GM23248 (cell line): ENCODE measurements around the gene CEP126. TPM values are rescaled to one million over a fixed set of nuclear protein-coding genes. Genes with fewer than 3 reads are reported as not detected.

Experiments used
- DNase-seq: peaks from one replicate; pipeline ENCODE4 v3.0.0-alpha.2; 2015
- H2AFZ ChIP-seq: fragments of 200-600 bp; sonication (generic); 2 replicates; pipeline ENCODE4 v1.6.1; 2016; ENCODE audit warnings: antibody characterized with exemption
- H3F3A ChIP-seq: fragments of 200-600 bp; sonication (generic); 2 replicates; pipeline ENCODE4 v1.6.1; 2016; ENCODE audit warnings: mild to moderate bottlenecking, antibody characterized with exemption, mixed run types; ENCODE audit not compliant: insufficient read depth
- H3K27ac ChIP-seq: fragments of 200-600 bp; sonication (generic); 2 replicates; pipeline ENCODE4 v1.5.1; 2016; ENCODE audit warnings: mild to moderate bottlenecking
- H3K27me3 ChIP-seq: fragments of 200-600 bp; sonication (generic); replicated peaks from 2 replicates; pipeline ENCODE4 v1.6.1; 2016; ENCODE audit warnings: mild to moderate bottlenecking; ENCODE audit not compliant: insufficient read depth
- H3K36me3 ChIP-seq: fragments of 200-600 bp; sonication (generic); 2 replicates; pipeline ENCODE4 v1.6.1; 2016; ENCODE audit warnings: low read depth, mild to moderate bottlenecking
- H3K4me1 ChIP-seq: fragments of 200-600 bp; sonication (generic); 2 replicates; pipeline ENCODE4 v1.6.1; 2016; ENCODE audit warnings: mild to moderate bottlenecking; ENCODE audit not compliant: insufficient read depth
- H3K4me2 ChIP-seq: fragments of 200-600 bp; sonication (generic); one replicate; pipeline ENCODE4 v1.6.1; 2016; ENCODE audit warnings: mild to moderate bottlenecking; ENCODE audit not compliant: unreplicated experiment
- H3K4me3 ChIP-seq: fragments of 200-600 bp; sonication (generic); 2 replicates; pipeline ENCODE4 v1.5.1; 2016; ENCODE audit warnings: mild to moderate bottlenecking
- H3K79me2 ChIP-seq: fragments of 200-600 bp; sonication (generic); 2 replicates; pipeline ENCODE4 v1.6.1; 2016; ENCODE audit warnings: mild to moderate bottlenecking; ENCODE audit not compliant: insufficient read depth
- H3K9ac ChIP-seq: fragments of 200-600 bp; sonication (generic); 2 replicates; pipeline ENCODE4 v1.6.1; 2016; ENCODE audit warnings: mild to moderate bottlenecking
- H3K9me2 ChIP-seq: fragments of 200-600 bp; sonication (generic); 2 replicates; pipeline ENCODE4 v1.6.1; 2016; ENCODE audit warnings: mixed run types, mild to moderate bottlenecking, moderate library complexity; ENCODE audit not compliant: insufficient read depth
- H3K9me3 ChIP-seq: fragments of 200-600 bp; sonication (generic); one replicate; pipeline ENCODE4 v1.6.1; 2017; ENCODE audit warnings: low read depth
- H4K20me1 ChIP-seq: fragments of 200-600 bp; sonication (generic); 2 replicates; pipeline ENCODE4 v1.6.0; 2016; ENCODE audit not compliant: insufficient read depth
- EZH2 ChIP-seq: fragments of 200-600 bp; sonication (generic); IDR thresholded peaks from 2 replicates; pipeline ENCODE4 v1.6.1; 2018; ENCODE audit warnings: antibody characterized with exemption, mild to moderate bottlenecking; ENCODE audit not compliant: insufficient read depth, poor library complexity, severe bottlenecking
- EZH2phosphoT487 ChIP-seq: fragments of 200-600 bp; sonication (generic); IDR thresholded peaks from 2 replicates; pipeline ENCODE4 v1.6.1; 2018; ENCODE audit warnings: antibody characterized with exemption, moderate library complexity, mild to moderate bottlenecking, low read depth; ENCODE audit not compliant: insufficient read depth
- WGBS, 2 experiments: methylation state at CpG; one replicate each; pipeline ENCODE4 v1.1.6; 2015 to 2017; ENCODE audit warnings: low lambda C conversion rate in 2 of 2, low coverage in 1 of 2; ENCODE audit errors: missing lambda C conversion rate in 2 of 2; 5-methylcytosine and 5-hydroxymethylcytosine counted together
- in situ Hi-C: fragments of 300-500 bp; cut with MboI; formaldehyde crosslinking; loops from 2 replicates; pipeline ENCODE4 v1.15.0; 2020
- polyA plus RNA-seq: library from polyadenylated mRNA; unstranded; fragments of >200 nt; fragmentation: Nextera tagmentation; extraction: Ambion mirVana; gene quantifications from 2 replicates; pipeline ENCODE4 v1.2.1, GENCODE V29; 2016
- total RNA-seq: library from RNA; depleted of rRNA; stranded (reverse); fragments of >200 nt; shearing (Covaris generic); gene quantifications from 2 replicates; pipeline ENCODE4 v1.2.3, GENCODE V29; 2014

The CEP126 gene
- total and polyA plus RNA-seq, 2 experiments from 2014 or later, result 2.9 to 3.5 TPM

DNA sequence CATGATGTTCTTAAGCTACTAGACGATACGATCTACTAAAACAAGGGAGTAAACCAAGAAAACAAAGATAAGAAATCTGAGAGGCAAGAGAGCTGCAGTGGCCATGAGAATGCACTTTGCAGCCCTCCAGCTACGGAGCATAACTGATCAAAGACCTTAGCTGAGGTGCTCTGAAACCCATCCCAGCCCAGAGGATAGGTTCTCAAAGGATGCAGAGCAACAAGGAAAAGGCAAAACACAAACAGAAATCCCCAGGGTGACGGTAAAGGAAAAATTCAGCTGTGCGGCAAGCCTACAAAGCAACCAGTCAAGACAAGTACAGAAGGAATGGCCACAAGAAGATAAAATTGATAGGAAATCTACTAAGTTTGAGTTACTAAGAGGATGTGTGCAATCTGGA, 99.9 kb downstream of the CEP126 start:
- Histone ChIP-seq H3K36me3 (no peaks in the 10 kb centered on the region), H3K4me3 (no peak overlapping the region), H4K20me1 (no peaks in the 10 kb centered on the region), H3K79me2 (no peaks in the 10 kb centered on the region), H3K4me2 (no peak overlapping the region), H3K4me1 (peaks cover 22% of the 10 kb centered on the region), H2AFZ (no peak overlapping the region), H3F3A (no peaks in the 10 kb centered on the region), H3K9ac (no peak overlapping the region), H3K27me3 (no peaks in the 10 kb centered on the region), H3K9me2 (no peaks in the 10 kb centered on the region), H3K27ac (no peak overlapping the region), H3K9me3 (no peaks in the 10 kb centered on the region)
- in situ Hi-C loops, result loop anchor here (25.0 kb wide), 1 partner anchor 577 kb away; no protein-coding TSS in a partner anchor
- no peak for TF ChIP-seq EZH2
- no peak for TF ChIP-seq EZH2phosphoT487
- WGBS, 2 experiments, result 91 to 95% methylated on average over 5 of the region's 5 CpGs
- DNase-seq, result no peak

DNA sequence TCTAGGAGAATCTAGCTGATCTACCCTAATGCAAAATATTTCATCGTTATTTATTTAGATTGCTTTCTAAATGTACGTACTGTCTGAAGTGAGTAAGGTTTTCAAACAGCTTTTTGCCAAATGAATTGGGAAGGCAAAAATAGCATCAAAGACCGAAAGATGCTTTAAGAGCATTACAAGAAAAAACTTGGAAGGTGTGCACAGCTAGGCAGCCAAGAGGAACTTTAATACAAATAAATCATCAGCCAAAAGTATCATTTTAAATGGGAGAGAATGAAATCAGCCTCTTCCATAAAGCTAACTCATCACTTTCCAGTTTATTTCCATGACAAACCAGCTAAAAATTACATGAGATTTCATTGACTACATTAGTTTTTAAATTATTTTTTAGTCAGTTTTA, 102.2 kb downstream of the CEP126 start:
- Histone ChIP-seq H3K4me1 (no peaks in the 10 kb centered on the region), H3K27ac (no peak overlapping the region), H3F3A (no peaks in the 10 kb centered on the region), H2AFZ (peak overlapping the region; percentile 47), H4K20me1 (no peaks in the 10 kb centered on the region), H3K27me3 (no peaks in the 10 kb centered on the region), H3K4me3 (no peak overlapping the region), H3K9me2 (no peaks in the 10 kb centered on the region), H3K9ac (no peak overlapping the region), H3K36me3 (no peaks in the 10 kb centered on the region), H3K4me2 (no peak overlapping the region), H3K79me2 (no peaks in the 10 kb centered on the region), H3K9me3 (no peaks in the 10 kb centered on the region)
- DNase-seq, result peak; percentile 5
- 22 to 32% methylated on average over 3 of the region's 3 CpGs for WGBS, 2 experiments
- TF ChIP-seq EZH2phosphoT487 (no peak), EZH2 (no peak)
- in situ Hi-C loops, result loop anchor here (25.0 kb wide), 1 partner anchor 580 kb away; no protein-coding TSS in a partner anchor

DNA sequence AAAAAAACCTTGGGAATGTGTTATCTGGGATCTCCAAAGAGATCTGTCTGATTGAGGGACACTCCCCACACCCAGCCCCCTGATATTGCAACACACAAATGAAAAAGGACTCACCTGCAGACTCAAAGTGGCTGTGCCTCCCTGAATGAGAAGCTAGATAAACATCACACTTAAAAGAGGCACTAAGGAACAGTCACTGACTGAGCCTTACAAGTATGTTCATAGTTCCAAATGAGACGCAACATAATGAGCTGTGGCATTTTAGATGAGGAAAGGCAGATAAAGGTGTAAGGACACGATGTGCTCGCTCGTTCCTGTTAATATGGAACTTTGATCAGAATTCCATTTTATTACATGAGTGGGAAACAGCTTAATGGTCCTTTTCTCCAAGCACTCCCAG, 111.4 kb downstream of the CEP126 start:
- H3K27ac ChIP-seq, result no peak overlapping the region
- 68 to 77% methylated on average over 4 of the region's 4 CpGs for WGBS, 2 experiments
- in situ Hi-C loops, result no loop called here
- H4K20me1 ChIP-seq, result no peaks in the 10 kb centered on the region
- H3K79me2 ChIP-seq, result no peaks in the 10 kb centered on the region
- no peaks in the 10 kb centered on the region for H3K27me3 ChIP-seq
- H3F3A ChIP-seq, result no peaks in the 10 kb centered on the region
- H3K4me2 ChIP-seq, result no peak overlapping the region
- TF ChIP-seq EZH2phosphoT487, result no peak
- H3K4me3 ChIP-seq, result no peak overlapping the region
- H2AFZ ChIP-seq, result no peak overlapping the region
- H3K9me2 ChIP-seq, result no peaks in the 10 kb centered on the region
- no peak overlapping the region for H3K9ac ChIP-seq
- H3K9me3 ChIP-seq, result no peaks in the 10 kb centered on the region
- no peaks in the 10 kb centered on the region for H3K4me1 ChIP-seq
- DNase-seq, result no peak
- H3K36me3 ChIP-seq, result no peaks in the 10 kb centered on the region

DNA sequence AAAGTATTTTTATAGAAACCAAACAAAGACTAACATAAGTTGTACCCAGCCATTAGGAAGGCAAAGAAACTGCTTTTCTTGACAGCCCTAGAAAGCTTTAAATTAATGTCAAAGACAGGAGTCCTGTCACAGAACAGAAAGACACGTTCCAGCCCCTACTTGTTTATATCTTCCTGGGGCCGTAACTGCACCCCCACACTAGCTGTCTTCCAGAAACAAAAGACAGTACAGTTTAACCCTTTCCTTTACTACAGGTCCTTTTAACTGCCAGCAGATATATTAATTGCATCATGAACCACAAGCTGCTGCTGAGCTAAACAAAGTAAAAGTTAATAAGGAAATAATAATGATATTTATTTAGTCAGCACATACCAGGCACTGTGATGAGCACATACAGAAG, 112.1 kb downstream of the CEP126 start:
- H3K9ac ChIP-seq, result no peak overlapping the region
- no peaks in the 10 kb centered on the region for H3K36me3 ChIP-seq
- no peak for DNase-seq
- no peak overlapping the region for H2AFZ ChIP-seq
- no peaks in the 10 kb centered on the region for H3K9me2 ChIP-seq
- H3K9me3 ChIP-seq, result no peaks in the 10 kb centered on the region
- no peaks in the 10 kb centered on the region for H3F3A ChIP-seq
- 28 to 33% methylated on average over 2 of the region's 2 CpGs for WGBS, 2 experiments
- TF ChIP-seq EZH2, result no peak
- TF ChIP-seq EZH2phosphoT487, result no peak
- H3K4me2 ChIP-seq, result no peak overlapping the region
- H3K4me3 ChIP-seq, result no peak overlapping the region
- in situ Hi-C loops, result no loop called here
- no peaks in the 10 kb centered on the region for H4K20me1 ChIP-seq
- H3K27ac ChIP-seq, result no peak overlapping the region
- no peaks in the 10 kb centered on the region for H3K27me3 ChIP-seq
- H3K4me1 ChIP-seq, result no peaks in the 10 kb centered on the region
- H3K79me2 ChIP-seq, result no peaks in the 10 kb centered on the region

DNA sequence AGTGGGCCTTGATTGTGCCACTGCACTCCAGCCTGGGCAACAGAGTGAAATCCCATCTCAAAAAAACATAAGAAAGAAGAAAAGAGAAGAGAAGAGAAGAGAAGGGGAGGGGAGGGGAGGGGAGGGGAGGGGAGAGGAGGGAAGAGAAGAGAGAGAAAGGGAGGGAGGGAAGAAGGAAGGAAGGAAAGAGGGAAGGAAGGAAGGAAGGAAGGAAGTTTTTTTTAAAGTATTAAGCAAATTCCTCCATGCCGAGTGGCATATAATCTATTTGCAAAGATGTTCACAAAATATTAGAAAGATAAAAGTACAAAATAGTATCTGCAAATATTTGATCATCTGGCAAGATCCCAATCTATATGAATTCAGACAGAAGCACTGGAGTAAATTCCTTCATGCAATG, 121.9 kb downstream of the CEP126 start:
- Histone ChIP-seq H3K4me1 (no peaks in the 10 kb centered on the region), H4K20me1 (no peaks in the 10 kb centered on the region), H3F3A (no peaks in the 10 kb centered on the region), H3K27me3 (no peaks in the 10 kb centered on the region), H3K4me2 (no peak overlapping the region), H3K79me2 (no peaks in the 10 kb centered on the region), H3K9me3 (no peaks in the 10 kb centered on the region), H2AFZ (no peak overlapping the region), H3K9ac (no peak overlapping the region), H3K36me3 (no peaks in the 10 kb centered on the region), H3K27ac (no peak overlapping the region), H3K4me3 (no peak overlapping the region), H3K9me2 (no peaks in the 10 kb centered on the region)
- WGBS, 2 experiments, result 97 to 100% methylated on average over 1 of the region's 1 CpG
- DNase-seq, result no peak
- in situ Hi-C loops, result no loop called here
- no peak for TF ChIP-seq EZH2phosphoT487
- TF ChIP-seq EZH2, result no peak
